Measurements from ENCODE around the gene AKT3.

AKT3 gene

DNA sequence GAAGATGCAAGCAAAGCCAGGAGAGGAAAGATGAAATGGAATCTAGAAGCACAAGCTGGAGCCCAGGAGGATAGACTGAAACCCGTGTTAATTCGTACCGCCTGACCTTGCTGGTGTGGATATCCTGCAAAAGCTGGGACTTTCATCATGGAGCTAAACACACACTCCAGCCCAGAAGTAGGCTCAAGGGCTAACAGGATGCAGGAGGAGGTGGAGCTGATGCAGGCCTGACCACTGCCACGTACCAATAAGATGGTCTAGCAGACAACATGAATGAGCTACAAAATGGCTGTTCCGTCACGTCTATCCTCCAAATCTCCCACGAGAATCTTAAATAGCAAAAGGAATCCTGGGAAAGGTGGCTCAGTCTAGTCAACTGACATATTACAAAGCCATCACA, 323.9 kb downstream of the AKT3 start:
- no peaks in the 10 kb centered on the region for H3K4me1 ChIP-seq (ENCODE audit: low read length)
- no peaks in the 10 kb centered on the region for H3K27me3 ChIP-seq (replicated peaks; ENCODE audit: insufficient read depth, low read length)
- no peaks in the 10 kb centered on the region for H3K9me3 ChIP-seq (replicated peaks; ENCODE audit: insufficient read depth, low read length)
- no peak overlapping the region for H3K27ac ChIP-seq (ENCODE audit: low read length)
- TF ChIP-seq CTCF (IDR thresholded peaks at IDR 0.05; ENCODE audit: low read length) (no peak), EZH2 (optimal IDR thresholded peaks at IDR 0.05; ENCODE audit: low read depth, low read length) (no peak), EZH2phosphoT487 (IDR thresholded peaks at IDR 0.05; ENCODE audit: low read length) (no peak)
- H3K36me3 ChIP-seq (replicated peaks; ENCODE audit: insufficient read depth, low read length) = no peaks in the 10 kb centered on the region
- no peaks in the 10 kb centered on the region for H3K79me2 ChIP-seq (ENCODE audit: low read length)
- no peaks in the 10 kb centered on the region for H4K20me1 ChIP-seq (ENCODE audit: insufficient read depth, low read length)
- no peaks in the 10 kb centered on the region for H3F3A ChIP-seq (ENCODE audit: insufficient read depth, low read length)
- DNase-seq = no peak
- no peak overlapping the region for H3K4me2 ChIP-seq (ENCODE audit: low read depth, low read length)
- H2AFZ ChIP-seq (ENCODE audit: low read length) = no peak overlapping the region
- H3K4me3 ChIP-seq (ENCODE audit: low read length) = no peak overlapping the region
- no peaks in the 10 kb centered on the region for H3K9me2 ChIP-seq (replicated peaks; ENCODE audit: insufficient read depth, low read length)
- H3K9ac ChIP-seq (ENCODE audit: low read length) = no peak overlapping the region

GRCh38 chr1:243525085-243525487, 325.0 kb downstream of the AKT3 start:
- Histone ChIP-seq H3F3A (ENCODE audit: insufficient read depth, low read length) (no peaks in the 10 kb centered on the region), H3K9ac (ENCODE audit: low read length) (no peak overlapping the region), H4K20me1 (ENCODE audit: insufficient read depth, low read length) (no peaks in the 10 kb centered on the region), H3K4me2 (ENCODE audit: low read depth, low read length) (no peak overlapping the region), H2AFZ (ENCODE audit: low read length) (no peak overlapping the region), H3K27ac (ENCODE audit: low read length) (no peak overlapping the region), H3K9me2 (replicated peaks; ENCODE audit: insufficient read depth, low read length) (no peaks in the 10 kb centered on the region), H3K4me1 (ENCODE audit: low read length) (no peaks in the 10 kb centered on the region), H3K9me3 (replicated peaks; ENCODE audit: insufficient read depth, low read length) (no peaks in the 10 kb centered on the region), H3K36me3 (replicated peaks; ENCODE audit: insufficient read depth, low read length) (no peaks in the 10 kb centered on the region), H3K27me3 (replicated peaks; ENCODE audit: insufficient read depth, low read length) (no peaks in the 10 kb centered on the region), H3K4me3 (ENCODE audit: low read length) (no peak overlapping the region), H3K79me2 (ENCODE audit: low read length) (no peaks in the 10 kb centered on the region)
- DNase-seq = no peak
- TF ChIP-seq CTCF (IDR thresholded peaks at IDR 0.05; ENCODE audit: low read length) = no peak
- no peak for TF ChIP-seq EZH2 (optimal IDR thresholded peaks at IDR 0.05; ENCODE audit: low read depth, low read length)
- no peak for TF ChIP-seq EZH2phosphoT487 (IDR thresholded peaks at IDR 0.05; ENCODE audit: low read length)

- Histone ChIP-seq H3K79me2 (ENCODE audit: low read length) (no peaks in the 10 kb centered on the region), H3K27me3 (replicated peaks; ENCODE audit: insufficient read depth, low read length) (no peaks in the 10 kb centered on the region), H3K4me2 (ENCODE audit: low read depth, low read length) (no peak overlapping the region), H3K4me3 (ENCODE audit: low read length) (no peak overlapping the region), H3K4me1 (ENCODE audit: low read length) (no peaks in the 10 kb centered on the region), H3K9ac (ENCODE audit: low read length) (no peak overlapping the region), H3K27ac (ENCODE audit: low read length) (no peak overlapping the region), H3K9me3 (replicated peaks; ENCODE audit: insufficient read depth, low read length) (no peaks in the 10 kb centered on the region), H3K9me2 (replicated peaks; ENCODE audit: insufficient read depth, low read length) (no peaks in the 10 kb centered on the region), H3K36me3 (replicated peaks; ENCODE audit: insufficient read depth, low read length) (no peaks in the 10 kb centered on the region), H4K20me1 (ENCODE audit: insufficient read depth, low read length) (no peaks in the 10 kb centered on the region), H2AFZ (ENCODE audit: low read length) (no peak overlapping the region), H3F3A (ENCODE audit: insufficient read depth, low read length) (no peaks in the 10 kb centered on the region)
- DNase-seq = no peak
- TF ChIP-seq EZH2phosphoT487 (IDR thresholded peaks at IDR 0.05; ENCODE audit: low read length) = no peak
- TF ChIP-seq EZH2 (optimal IDR thresholded peaks at IDR 0.05; ENCODE audit: low read depth, low read length) = no peak
- TF ChIP-seq CTCF (IDR thresholded peaks at IDR 0.05; ENCODE audit: low read length) = no peak
Measured at GRCh38 chr1:243523766-243524165, 326.3 kb downstream of the AKT3 start.

Measured in MM.1S (cell line).